IMR-90 (cell line): Measurements from ENCODE around the gene ERMAP. TPM values are rescaled to one million over a fixed set of nuclear protein-coding genes. Genes with fewer than 3 reads are reported as not detected.

ENCODE experiments used
- ATAC-seq: fragments of 200-7000 bp; cut with Tn5 transposase; 2 replicates; pipeline ENCODE4 v1.9.1; 2020; ENCODE audit warnings: low read depth, mild to moderate bottlenecking, moderate library complexity
- BruUV-seq: library from RNA; stranded (reverse); fragments of 400-500 nt; replicated peaks from 2 replicates; lab custom pipeline; 2021; lab: Mats Ljungman, UMichigan
- CTCF ChIA-PET: fragments of 300-600 bp; formaldehyde crosslinking; extraction: SDS; loops from one replicate; lab custom pipeline; 2021; ENCODE audit warnings: antibody characterized with exemption; lab: Yijun Ruan, JAX
- POLR2A ChIA-PET: fragments of 300-600 bp; sonication (Branson Sonifier 250); formaldehyde crosslinking; loops from one replicate; lab custom pipeline; 2022; ENCODE audit warnings: antibody characterized with exemption; ENCODE audit not compliant: unreplicated experiment; lab: Charles Lee
- DNase-seq: peaks from one replicate; pipeline ENCODE4 v3.0.0; 2013
- H2AFZ ChIP-seq: replicated peaks from 2 replicates; pipeline ENCODE3; 2013; ENCODE audit warnings: low read length, mild to moderate bottlenecking; ENCODE audit not compliant: poor library complexity
- H2AK5ac ChIP-seq: 2 replicates; pipeline ENCODE4 v1.6.1; 2013; ENCODE audit warnings: low read depth, low read length, inconsistent platforms
- H2AK9ac ChIP-seq: replicated peaks from 2 replicates; pipeline ENCODE3; 2013; ENCODE audit warnings: mild to moderate bottlenecking, low read depth, low read length, moderate library complexity; ENCODE audit not compliant: poor library complexity
- H2BK120ac ChIP-seq: 2 replicates; pipeline ENCODE4 v1.6.1; 2013; ENCODE audit warnings: low read depth, low read length, inconsistent platforms
- H2BK15ac ChIP-seq: 3 replicates; pipeline ENCODE4 v1.6.1; 2013; ENCODE audit warnings: low read depth, low read length, inconsistent platforms
- H2BK20ac ChIP-seq: 2 replicates; pipeline ENCODE4 v1.6.1; 2013; ENCODE audit warnings: low read depth, mild to moderate bottlenecking, inconsistent platforms, low read length, moderate library complexity
- H2BK5ac ChIP-seq: 2 replicates; pipeline ENCODE4 v1.6.1; 2013; ENCODE audit warnings: mild to moderate bottlenecking, low read depth, low read length, inconsistent platforms; ENCODE audit not compliant: poor library complexity, severe bottlenecking
- H3K14ac ChIP-seq: replicated peaks from 2 replicates; pipeline ENCODE4 v1.6.1; 2013; ENCODE audit warnings: low read depth, low read length, inconsistent platforms
- H3K18ac ChIP-seq: 2 replicates; pipeline ENCODE4 v1.6.1; 2013; ENCODE audit warnings: low read depth, low read length, control low read depth
- H3K23ac ChIP-seq: 2 replicates; pipeline ENCODE4 v1.6.1; 2013; ENCODE audit warnings: low read depth, low read length, inconsistent platforms
- H3K27ac ChIP-seq: 2 replicates; pipeline ENCODE4 v1.5.1; 2013; ENCODE audit warnings: mild to moderate bottlenecking, control low read depth, low read length; ENCODE audit not compliant: insufficient read depth
- H3K27me3 ChIP-seq: 2 replicates; pipeline ENCODE4 v1.6.1; 2013; ENCODE audit warnings: low read length; ENCODE audit not compliant: control insufficient read depth, insufficient read depth
- H3K36me3 ChIP-seq: 2 replicates; pipeline ENCODE4 v1.6.1; 2013; ENCODE audit warnings: low read length, mixed read lengths; ENCODE audit not compliant: control insufficient read depth, insufficient read depth
- H3K4ac ChIP-seq: 2 replicates; pipeline ENCODE4 v1.6.1; 2013; ENCODE audit warnings: low read depth, low read length, inconsistent platforms
- H3K4me1 ChIP-seq: 2 replicates; pipeline ENCODE4 v1.6.1; 2013; ENCODE audit warnings: low read length, mixed read lengths; ENCODE audit not compliant: control insufficient read depth, insufficient read depth
- H3K4me2 ChIP-seq: 2 replicates; pipeline ENCODE4 v1.6.1; 2013; ENCODE audit warnings: low read depth, mild to moderate bottlenecking, control low read depth, low read length, moderate library complexity
- H3K4me3 ChIP-seq: 2 replicates; pipeline ENCODE4 v1.5.1; 2013; ENCODE audit warnings: low read depth, mild to moderate bottlenecking, control low read depth, low read length, moderate library complexity; ENCODE audit not compliant: insufficient read depth
- H3K56ac ChIP-seq: 2 replicates; pipeline ENCODE4 v1.6.1; 2013; ENCODE audit warnings: low read length, inconsistent platforms; ENCODE audit not compliant: insufficient read depth; ENCODE audit errors: extremely low read depth
- H3K79me1 ChIP-seq, 2 experiments: 2 replicates each; pipeline ENCODE4 v1.6.1; 2013; ENCODE audit warnings: low read length in 2 of 2, inconsistent platforms in 1 of 2, low read depth in 1 of 2
- H3K9ac ChIP-seq: 2 replicates; pipeline ENCODE4 v1.6.1; 2013; ENCODE audit warnings: low read depth, low read length, control low read depth
- H3K9me1 ChIP-seq: 2 replicates; pipeline ENCODE4 v1.6.1; 2013; ENCODE audit warnings: low read length, inconsistent platforms; ENCODE audit not compliant: insufficient read depth
- H3K9me3 ChIP-seq: 2 replicates; pipeline ENCODE4 v1.6.1; 2013; ENCODE audit warnings: low read length; ENCODE audit not compliant: control insufficient read depth, insufficient read depth
- H4K20me1 ChIP-seq: 2 replicates; pipeline ENCODE4 v1.6.1; 2013; ENCODE audit warnings: low read length, inconsistent platforms; ENCODE audit not compliant: insufficient read depth
- H4K5ac ChIP-seq: 2 replicates; pipeline ENCODE4 v1.6.1; 2013; ENCODE audit warnings: mild to moderate bottlenecking, low read depth, low read length, control low read depth
- H4K8ac ChIP-seq, 2 experiments: 2 replicates each; pipeline ENCODE4 v1.6.1; 2013; ENCODE audit warnings: low read depth in 2 of 2, low read length in 2 of 2, control low read depth in 1 of 2, inconsistent platforms in 1 of 2
- H4K91ac ChIP-seq: 2 replicates; pipeline ENCODE4 v1.6.1; 2013; ENCODE audit warnings: low read depth, low read length, inconsistent platforms; ENCODE audit not compliant: insufficient read depth
- BHLHE40 ChIP-seq: fragments of 150-350 bp; IDR thresholded peaks from 2 replicates; pipeline ENCODE4 v1.6.1; 2016; ENCODE audit warnings: mild to moderate bottlenecking, low read depth, low read length
- CEBPB ChIP-seq: IDR thresholded peaks from 2 replicates; pipeline ENCODE4 v1.6.1; 2012; ENCODE audit warnings: low read depth, low read length, improper control_type of control experiment
- CHD1 ChIP-seq: IDR thresholded peaks from 2 replicates; pipeline ENCODE4 v1.6.1; 2012; ENCODE audit warnings: low read depth, low read length, improper control_type of control experiment
- CTCF ChIP-seq: conservative IDR thresholded peaks from 2 replicates; pipeline ENCODE4 v1.5.1; 2012; ENCODE audit warnings: mild to moderate bottlenecking, low read depth, low read length, improper control_type of control experiment
- ELK1 ChIP-seq: fragments of 150-350 bp; IDR thresholded peaks from 2 replicates; pipeline ENCODE4 v1.6.1; 2016; ENCODE audit warnings: low read depth, mild to moderate bottlenecking, low read length, moderate library complexity, borderline replicate concordance
- FOS ChIP-seq: fragments of 150-350 bp; IDR thresholded peaks from 2 replicates; pipeline ENCODE4 v1.6.1; 2016; ENCODE audit warnings: low read depth, low read length
- MAFK ChIP-seq: IDR thresholded peaks from 2 replicates; pipeline ENCODE4 v1.6.1; 2012; ENCODE audit warnings: low read depth, low read length, improper control_type of control experiment
- MAZ ChIP-seq: IDR thresholded peaks from 2 replicates; pipeline ENCODE4 v1.6.1; 2012; ENCODE audit warnings: low read depth, mild to moderate bottlenecking, low read length, improper control_type of control experiment, moderate library complexity, borderline replicate concordance
- MXI1 ChIP-seq: IDR thresholded peaks from 2 replicates; pipeline ENCODE4 v1.6.1; 2012; ENCODE audit warnings: low read depth, mild to moderate bottlenecking, low read length, moderate library complexity, borderline replicate concordance
- NFE2L2 ChIP-seq: fragments of 150-350 bp; IDR thresholded peaks from 2 replicates; pipeline ENCODE4 v1.6.1; 2016; ENCODE audit warnings: low read depth, mild to moderate bottlenecking, low read length
- POLR2A ChIP-seq: IDR thresholded peaks from 2 replicates; pipeline ENCODE4 v1.6.1; 2012; ENCODE audit warnings: mild to moderate bottlenecking, low read depth, low read length
- RAD21 ChIP-seq: IDR thresholded peaks from 2 replicates; pipeline ENCODE4 v1.6.1; 2012; ENCODE audit warnings: low read length, improper control_type of control experiment
- RCOR1 ChIP-seq: IDR thresholded peaks from 2 replicates; pipeline ENCODE4 v1.6.1; 2012; ENCODE audit warnings: mild to moderate bottlenecking, low read length, improper control_type of control experiment; ENCODE audit not compliant: insufficient replicate concordance
- RFX5 ChIP-seq: IDR thresholded peaks from 2 replicates; pipeline ENCODE4 v1.8.0; 2012; ENCODE audit warnings: low read depth, mild to moderate bottlenecking, low read length, moderate library complexity
- SMC3 ChIP-seq: fragments of 150-350 bp; IDR thresholded peaks from 2 replicates; pipeline ENCODE4 v1.6.1; 2016; ENCODE audit warnings: low read depth, mild to moderate bottlenecking, antibody characterized with exemption, low read length, moderate library complexity
- USF2 ChIP-seq: fragments of 150-350 bp; IDR thresholded peaks from 2 replicates; pipeline ENCODE4 v1.6.1; 2017; ENCODE audit warnings: mild to moderate bottlenecking, antibody characterized with exemption, low read length, low read depth
- WGBS, 2 experiments: methylation state at CpG; one replicate each; pipeline versions ENCODE4 v1.1.5 to v1.1.7; 2013; ENCODE audit warnings: missing lambda C conversion rate in 2 of 2; ENCODE audit not compliant: insufficient read length in 1 of 2; ENCODE audit errors: extremely low coverage in 2 of 2; 5-methylcytosine and 5-hydroxymethylcytosine counted together
- dilution Hi-C: fragments of 300-500 bp; cut with HindIII; formaldehyde crosslinking; loops from one replicate; pipeline ENCODE4 v1.14.3; 2018; ENCODE audit warnings: low sequenced_read_pairs; ENCODE audit not compliant: unreplicated experiment
- in situ Hi-C: fragments of 300-500 bp; cut with MboI; formaldehyde crosslinking; loops from 3 replicates; pipeline ENCODE4 v1.14.3; 2019; ENCODE audit warnings: low sequenced_read_pairs, inconsistent platforms, mixed read lengths
- intact Hi-C: fragments of 100-400 bp; cut with micrococcal nuclease; formaldehyde crosslinking; loops from 2 replicates; pipeline ENCODE4 v1.10.0; 2022
- polyA plus RNA-seq, 3 experiments: library from polyadenylated mRNA; depleted of rRNA; stranded (reverse); fragments of >200 nt; gene quantifications; 2 replicates each; pipeline ENCODE4 v1.2.3, GENCODE V29; 2012; ENCODE audit warnings: low replicate concordance in 1 of 3
- total RNA-seq: library from RNA; depleted of rRNA; stranded (reverse); fragments of >200 nt; gene quantifications from 2 replicates; pipeline ENCODE4 v1.2.3, GENCODE V29; 2012

ERMAP gene
- total and polyA plus RNA-seq, 2 of the 4 experiments (the other 2 are of a cell fraction), result 5.0 to 7.2 TPM

- CTCF ChIA-PET, result no interaction called here
- no peak overlapping the region for H2AK9ac ChIP-seq
- no peak overlapping the region for H3K4ac ChIP-seq
- no peak overlapping the region for H2BK5ac ChIP-seq
- in situ Hi-C loops (no loop called here), dilution Hi-C loops (no loop called here), intact Hi-C loops (no loop called here)
- H3K18ac ChIP-seq, result no peak overlapping the region
- no peak overlapping the region for H2AK5ac ChIP-seq
- H3K4me1 ChIP-seq, result peaks cover 4% of the 10 kb centered on the region; the same call in 1 of the 2 replicates
- no peak overlapping the region for H4K91ac ChIP-seq
- peaks cover 11% of the 10 kb centered on the region for H3K9me3 ChIP-seq
- no peak overlapping the region for H3K23ac ChIP-seq
- H3K9me1 ChIP-seq, result peaks cover 15% of the 10 kb centered on the region
- no peak overlapping the region for H2AFZ ChIP-seq
- H3K79me1 ChIP-seq, result peaks cover 18 to 27% of the 10 kb centered on the region in 2 experiments
- H3K4me3 ChIP-seq, result no peak overlapping the region
- TF ChIP-seq RFX5, result no peak
- TF ChIP-seq MXI1, result no peak
- TF ChIP-seq ELK1, result no peak
- TF ChIP-seq RAD21, result no peak
- TF ChIP-seq BHLHE40, result no peak
- no peak for TF ChIP-seq RCOR1
- TF ChIP-seq FOS, result no peak
- no peak for TF ChIP-seq POLR2A
- TF ChIP-seq CTCF, result no peak
- no peak for TF ChIP-seq MAFK
- TF ChIP-seq NFE2L2, result no peak
- TF ChIP-seq SMC3, result no peak
- TF ChIP-seq CHD1, result no peak
- TF ChIP-seq CEBPB, result no peak
- no peak for TF ChIP-seq MAZ
- no peak for TF ChIP-seq USF2
- no peak overlapping the region for H2BK15ac ChIP-seq
- no peak for DNase-seq
- H2BK120ac ChIP-seq, result no peak overlapping the region
- H3K4me2 ChIP-seq, result no peak overlapping the region
- WGBS, 2 experiments, result 97% methylated on average over 6 of the region's 15 CpGs; no CpG with 5 or more reads in 1 of the 2 experiments
- H4K20me1 ChIP-seq, result no peaks in the 10 kb centered on the region
- no peak overlapping the region for H2BK20ac ChIP-seq
- peaks cover 15% of the 10 kb centered on the region for H3K36me3 ChIP-seq
- no peak overlapping the region for H3K14ac ChIP-seq
- POLR2A ChIA-PET, result no interaction called here
- H3K27ac ChIP-seq, result no peak overlapping the region
- H3K9ac ChIP-seq, result no peak overlapping the region
- no TSS peak for BruUV-seq
- ATAC-seq, result no peak
- no peaks in the 10 kb centered on the region for H3K27me3 ChIP-seq
- no peak overlapping the region for H4K5ac ChIP-seq
- no peak overlapping the region for H4K8ac ChIP-seq
- no peak overlapping the region for H3K56ac ChIP-seq
Measured at GRCh38 chr1:42851420-42851819, 34.5 kb downstream of the ERMAP start.
